G401.6 (cell line): ENCODE measurements around the gene ZNF878.
"Not testable (repeated sequence)": the region's sequence is repeated elsewhere in the genome, so short reads cannot be mapped to it uniquely, and the experiment has no call there.

Experiments used
- FAIRE-seq: peaks from 2 replicates; lab custom pipeline; 2012; peaks lifted over from hg19 to GRCh38; lab: Jason Lieb, UNC

The ZNF878 gene

GRCh38 chr19:12052497-12053169 is at the start of gene ZNF878:
Gene ZNF878 (minus strand): TSS chr19:12052961. CDS start chr19:12052801, 160 bp downstream.
- no peak for FAIRE-seq

GRCh38 chr19:12098040-12098439 is 45.3 kb upstream of the ZNF878 start:
- no peak for FAIRE-seq

GRCh38 chr19:12095111-12095790 is 42.5 kb upstream of the ZNF878 start:
- no peak for FAIRE-seq

GRCh38 chr19:12093777-12094176 is 41.0 kb upstream of the ZNF878 start:
- FAIRE-seq = no peak

GRCh38 chr19:12092956-12093355 is 40.2 kb upstream of the ZNF878 start:
- no peak for FAIRE-seq

- FAIRE-seq = no peak
Measured at GRCh38 chr19:12092065-12092867, 39.5 kb upstream of the ZNF878 start.

GRCh38 chr19:12090807-12091206 is 38.0 kb upstream of the ZNF878 start:
- no peak for FAIRE-seq

GRCh38 chr19:12085074-12085818 is 32.5 kb upstream of the ZNF878 start:
- FAIRE-seq = no peak

- not testable (repeated sequence) for FAIRE-seq
Measured at GRCh38 chr19:12083336-12083735, 30.6 kb upstream of the ZNF878 start.

- no peak for FAIRE-seq
Measured at GRCh38 chr19:12077375-12077774, 24.6 kb upstream of the ZNF878 start.

GRCh38 chr19:12076331-12076730 is 23.6 kb upstream of the ZNF878 start:
- not testable (repeated sequence) for FAIRE-seq

GRCh38 chr19:12075538-12076139 is 22.9 kb upstream of the ZNF878 start:
- no peak for FAIRE-seq

- FAIRE-seq = no peak
Measured at GRCh38 chr19:12064590-12065538, 12.1 kb upstream of the ZNF878 start, which contains the start of gene ZNF844. Gene ZNF844 (plus strand): TSS chr19:12064731. CDS start chr19:12064874, 143 bp downstream.

GRCh38 chr19:12055784-12056183 is 3.0 kb upstream of the ZNF878 start:
- FAIRE-seq = no peak

- no peak for FAIRE-seq
Measured at GRCh38 chr19:12052091-12052496, 667 bp downstream of the ZNF878 start.

- no peak for FAIRE-seq
Measured at GRCh38 chr19:12047868-12048267, 4.9 kb downstream of the ZNF878 start.

- no peak for FAIRE-seq
Measured at GRCh38 chr19:12043752-12044422, 8.9 kb downstream of the ZNF878 start.

- FAIRE-seq = no peak
Measured at GRCh38 chr19:12042893-12043292, 9.9 kb downstream of the ZNF878 start.

- FAIRE-seq = no peak
Measured at GRCh38 chr19:12035220-12036172, 17.3 kb downstream of the ZNF878 start, which contains the start of gene ZNF433. Gene ZNF433 (minus strand): TSS chr19:12035679. CDS start chr19:12035539, 140 bp downstream.
